Ishikawa (cell line): ENCODE measurements around the gene FGF8.
A peak's percentile ranks its signal among the peaks of the same experiment; 100 is the strongest.

Experiments
- CEBPB ChIP-seq: IDR thresholded peaks from 2 replicates; pipeline ENCODE4 v1.6.1; 2012
- CREB1 ChIP-seq: IDR thresholded peaks from 2 replicates; pipeline ENCODE4 v1.6.1; 2012; ENCODE audit warnings: low read depth
- EGR1 ChIP-seq: IDR thresholded peaks from 2 replicates; pipeline ENCODE4 v1.6.1; 2012
- EP300 ChIP-seq: IDR thresholded peaks from 2 replicates; pipeline ENCODE4 v1.6.1; 2012; ENCODE audit warnings: borderline replicate concordance
- FOXM1 ChIP-seq: IDR thresholded peaks from 2 replicates; pipeline ENCODE4 v1.6.1; 2012; ENCODE audit warnings: low read depth, borderline replicate concordance
- NFIC ChIP-seq: IDR thresholded peaks from 2 replicates; pipeline ENCODE4 v1.6.1; 2012
- RAD21 ChIP-seq: IDR thresholded peaks from 2 replicates; pipeline ENCODE4 v1.6.1; 2012; ENCODE audit warnings: low read depth
- TAF1 ChIP-seq: IDR thresholded peaks from 2 replicates; pipeline ENCODE4 v1.6.1; 2012; ENCODE audit warnings: low read depth, mild to moderate bottlenecking
- TCF12 ChIP-seq: IDR thresholded peaks from 2 replicates; pipeline ENCODE4 v1.6.1; 2012; ENCODE audit warnings: low read depth
- TEAD4 ChIP-seq: IDR thresholded peaks from 2 replicates; pipeline ENCODE4 v1.6.1; 2012
- YY1 ChIP-seq: IDR thresholded peaks from 2 replicates; pipeline ENCODE4 v1.6.1; 2012; ENCODE audit warnings: low read depth
- ZBTB7A ChIP-seq: IDR thresholded peaks from 2 replicates; pipeline ENCODE4 v1.6.1; 2012; ENCODE audit warnings: low read depth
- TF ChIP-seq, protein P1 (sequence below): IDR thresholded peaks from 2 replicates; pipeline ENCODE4 v1.6.1; 2012; ENCODE audit warnings: low read depth, mild to moderate bottlenecking
- TF ChIP-seq, protein P2 (sequence below): IDR thresholded peaks from 2 replicates; pipeline ENCODE4 v1.6.1; 2012
- TF ChIP-seq, protein P3 (sequence below): IDR thresholded peaks from 2 replicates; pipeline ENCODE4 v1.6.1; 2012

FGF8 gene

DNA sequence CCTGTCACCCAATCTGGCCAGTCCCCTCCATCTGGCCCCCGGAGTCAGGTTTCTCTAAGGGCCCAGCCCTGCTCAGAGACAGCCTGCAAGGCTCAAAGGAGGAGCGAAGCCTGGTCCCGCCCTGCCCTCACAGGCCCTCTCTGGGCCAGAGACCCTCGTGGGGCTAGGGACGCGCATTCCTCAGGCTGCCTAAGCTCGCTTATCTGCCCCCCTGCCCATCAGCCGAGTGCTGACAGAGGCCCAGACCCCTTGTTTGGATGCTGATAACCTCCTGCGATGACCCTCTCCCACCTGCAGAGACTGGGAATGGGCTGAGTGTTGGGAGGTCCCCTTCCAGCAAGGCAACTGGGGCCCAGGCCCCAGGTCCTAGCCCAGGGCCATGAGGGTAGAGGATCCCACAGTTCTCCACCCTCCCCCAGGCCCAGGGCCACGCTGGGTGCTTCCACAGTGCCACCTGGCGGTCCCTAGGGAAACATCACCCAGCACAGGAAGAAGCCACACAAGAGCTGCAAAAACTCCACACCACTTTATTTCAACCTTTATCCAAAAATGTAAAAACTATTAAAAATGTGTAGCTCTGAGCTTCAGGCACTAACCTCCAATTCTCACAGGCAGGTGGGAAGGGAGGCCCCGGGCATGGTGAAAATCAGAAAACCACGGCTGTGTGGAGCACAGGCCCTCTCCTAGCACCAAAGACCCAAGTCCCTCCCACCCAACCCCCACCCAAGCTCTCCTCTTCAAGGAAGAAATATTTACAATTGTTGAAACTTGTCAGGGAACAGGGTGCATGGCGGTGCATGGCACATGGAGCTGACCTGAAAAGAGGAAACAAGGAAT is 5.1 kb upstream of the FGF8 start:
- TF ChIP-seq, protein P1, sequence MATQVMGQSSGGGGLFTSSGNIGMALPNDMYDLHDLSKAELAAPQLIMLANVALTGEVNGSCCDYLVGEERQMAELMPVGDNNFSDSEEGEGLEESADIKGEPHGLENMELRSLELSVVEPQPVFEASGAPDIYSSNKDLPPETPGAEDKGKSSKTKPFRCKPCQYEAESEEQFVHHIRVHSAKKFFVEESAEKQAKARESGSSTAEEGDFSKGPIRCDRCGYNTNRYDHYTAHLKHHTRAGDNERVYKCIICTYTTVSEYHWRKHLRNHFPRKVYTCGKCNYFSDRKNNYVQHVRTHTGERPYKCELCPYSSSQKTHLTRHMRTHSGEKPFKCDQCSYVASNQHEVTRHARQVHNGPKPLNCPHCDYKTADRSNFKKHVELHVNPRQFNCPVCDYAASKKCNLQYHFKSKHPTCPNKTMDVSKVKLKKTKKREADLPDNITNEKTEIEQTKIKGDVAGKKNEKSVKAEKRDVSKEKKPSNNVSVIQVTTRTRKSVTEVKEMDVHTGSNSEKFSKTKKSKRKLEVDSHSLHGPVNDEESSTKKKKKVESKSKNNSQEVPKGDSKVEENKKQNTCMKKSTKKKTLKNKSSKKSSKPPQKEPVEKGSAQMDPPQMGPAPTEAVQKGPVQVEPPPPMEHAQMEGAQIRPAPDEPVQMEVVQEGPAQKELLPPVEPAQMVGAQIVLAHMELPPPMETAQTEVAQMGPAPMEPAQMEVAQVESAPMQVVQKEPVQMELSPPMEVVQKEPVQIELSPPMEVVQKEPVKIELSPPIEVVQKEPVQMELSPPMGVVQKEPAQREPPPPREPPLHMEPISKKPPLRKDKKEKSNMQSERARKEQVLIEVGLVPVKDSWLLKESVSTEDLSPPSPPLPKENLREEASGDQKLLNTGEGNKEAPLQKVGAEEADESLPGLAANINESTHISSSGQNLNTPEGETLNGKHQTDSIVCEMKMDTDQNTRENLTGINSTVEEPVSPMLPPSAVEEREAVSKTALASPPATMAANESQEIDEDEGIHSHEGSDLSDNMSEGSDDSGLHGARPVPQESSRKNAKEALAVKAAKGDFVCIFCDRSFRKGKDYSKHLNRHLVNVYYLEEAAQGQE: no peak
- TF ChIP-seq CEBPB (no peak), NFIC (no peak), CREB1 (no peak), TAF1 (no peak), RAD21 (peak; percentile 94)

DNA sequence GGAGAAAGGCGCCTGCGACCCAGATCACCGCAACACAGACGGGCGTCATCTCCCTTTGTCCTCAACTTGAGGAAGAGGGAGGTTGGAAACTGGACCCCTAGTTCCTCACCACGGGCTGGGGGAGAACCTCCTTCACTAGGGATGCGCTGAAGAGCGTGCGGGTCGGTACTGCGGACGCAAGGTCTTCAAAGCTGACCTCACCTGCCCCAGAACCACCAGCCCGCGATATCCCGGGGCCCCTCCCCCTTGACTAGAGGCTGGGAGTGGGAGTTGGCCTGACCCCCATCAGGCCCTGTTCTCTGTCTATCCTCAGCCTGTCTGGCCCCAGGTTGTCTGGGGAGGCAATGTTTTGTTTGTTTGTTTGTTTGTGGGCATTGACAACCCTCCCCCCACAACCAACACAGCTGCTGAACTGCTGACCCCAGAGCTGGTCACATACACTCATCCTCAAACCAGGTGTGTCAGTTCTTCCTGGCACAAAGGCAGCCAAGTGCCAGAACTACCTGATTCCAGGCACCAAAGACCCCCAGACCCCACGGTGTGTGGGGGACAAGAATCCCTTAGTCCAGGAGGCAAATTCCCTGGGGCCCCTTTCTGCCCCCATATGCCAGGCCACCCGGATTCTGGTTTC is 4.4 kb upstream of the FGF8 start:
- TF ChIP-seq EP300 (no peak), EGR1 (no peak), CREB1 (no peak), FOXM1 (no peak), TAF1 (no peak)

DNA sequence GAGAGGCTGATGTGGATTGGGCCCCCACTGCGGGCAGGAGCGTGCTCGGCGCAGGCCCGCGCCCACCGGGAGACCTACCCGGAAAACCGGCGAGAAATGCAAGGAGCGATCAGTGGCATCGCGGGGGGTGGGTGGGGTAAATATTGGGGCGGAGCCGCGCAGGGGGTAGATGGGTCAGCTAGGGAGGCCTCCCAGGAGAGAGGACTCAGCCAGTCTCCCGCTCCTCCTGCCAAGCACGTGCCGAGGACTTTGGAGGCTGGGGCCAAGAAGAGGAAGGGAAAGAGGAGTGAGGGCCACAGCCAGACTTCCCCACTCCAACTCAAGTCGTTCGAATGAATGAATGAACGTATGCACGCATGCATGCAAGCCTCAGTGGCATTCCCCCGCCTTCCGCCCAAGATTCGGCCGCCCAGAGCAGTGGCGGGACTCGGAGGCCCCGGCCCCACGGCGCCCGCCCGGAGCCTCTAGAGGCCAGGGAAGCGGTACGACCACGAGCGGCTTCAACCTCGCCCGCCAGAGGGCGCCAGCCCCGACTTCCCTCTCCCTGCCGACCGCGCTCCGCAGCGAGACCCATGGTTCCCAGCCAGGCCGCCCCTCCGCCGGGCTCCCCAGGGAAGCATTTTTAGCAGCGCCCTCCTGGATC is 3.8 kb upstream of the FGF8 start:
- TF ChIP-seq EP300 (no peak), RAD21 (no peak), ZBTB7A (no peak), NFIC (no peak), FOXM1 (no peak), TAF1 (no peak), TCF12 (no peak), CREB1 (no peak), CEBPB (no peak), EGR1 (no peak), YY1 (no peak), TEAD4 (no peak)
- TF ChIP-seq, protein P2, sequence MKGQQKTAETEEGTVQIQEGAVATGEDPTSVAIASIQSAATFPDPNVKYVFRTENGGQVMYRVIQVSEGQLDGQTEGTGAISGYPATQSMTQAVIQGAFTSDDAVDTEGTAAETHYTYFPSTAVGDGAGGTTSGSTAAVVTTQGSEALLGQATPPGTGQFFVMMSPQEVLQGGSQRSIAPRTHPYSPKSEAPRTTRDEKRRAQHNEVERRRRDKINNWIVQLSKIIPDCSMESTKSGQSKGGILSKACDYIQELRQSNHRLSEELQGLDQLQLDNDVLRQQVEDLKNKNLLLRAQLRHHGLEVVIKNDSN: no peak
- TF ChIP-seq, protein P1: no peak
- TF ChIP-seq, protein P3, sequence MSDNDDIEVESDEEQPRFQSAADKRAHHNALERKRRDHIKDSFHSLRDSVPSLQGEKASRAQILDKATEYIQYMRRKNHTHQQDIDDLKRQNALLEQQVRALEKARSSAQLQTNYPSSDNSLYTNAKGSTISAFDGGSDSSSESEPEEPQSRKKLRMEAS: no peak

DNA sequence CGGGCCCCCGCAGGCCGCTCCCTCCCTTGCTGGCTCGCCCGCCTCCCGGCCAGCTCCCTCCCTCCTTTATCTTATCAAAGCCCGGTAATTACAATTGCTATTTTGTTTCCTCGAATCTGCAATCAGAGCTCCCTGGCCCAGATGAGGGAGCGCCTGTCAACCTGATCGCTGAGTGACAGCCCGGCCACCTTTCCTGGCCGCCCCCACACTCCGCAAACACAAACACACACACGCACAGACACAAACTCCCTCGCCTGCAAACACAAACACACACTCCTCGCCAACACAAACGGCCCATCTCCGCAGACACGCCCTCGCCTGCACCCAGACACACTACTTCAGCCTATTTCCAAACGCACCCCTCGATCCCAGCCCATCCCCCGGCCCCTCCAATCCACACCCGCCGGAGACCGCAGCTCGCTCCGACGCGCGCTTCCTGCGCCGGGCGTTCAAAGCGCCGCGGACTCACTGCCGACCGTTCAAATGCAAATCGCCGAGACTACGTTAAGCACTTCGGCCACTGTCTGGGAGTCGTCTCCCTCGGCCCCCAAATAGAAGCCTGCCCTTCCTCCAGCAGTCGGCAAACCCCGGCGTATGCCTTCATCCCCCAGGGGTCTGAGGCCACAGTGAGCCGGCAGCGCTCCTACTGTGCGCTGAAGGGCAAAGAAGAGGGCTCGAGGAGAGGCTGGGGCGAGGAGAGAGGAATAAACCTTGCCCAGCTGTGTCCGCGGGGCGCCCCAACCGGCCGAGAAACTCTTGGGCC is 3.0 kb upstream of the FGF8 start:
- TF ChIP-seq EP300: no peak
- no peak for TF ChIP-seq CEBPB
- TF ChIP-seq FOXM1: no peak
- no peak for TF ChIP-seq RAD21
- TF ChIP-seq NFIC: no peak
- no peak for TF ChIP-seq TCF12
- TF ChIP-seq, protein P2: no peak
- TF ChIP-seq EGR1: no peak
- TF ChIP-seq, protein P3: no peak
- no peak for TF ChIP-seq TAF1
- no peak for TF ChIP-seq YY1
- TF ChIP-seq, protein P1: no peak
- no peak for TF ChIP-seq CREB1
- TF ChIP-seq TEAD4: no peak
- no peak for TF ChIP-seq ZBTB7A
